ENCODE data around the gene ABCG5.
A peak's percentile ranks its signal among the peaks of the same experiment; 100 is the strongest.

ABCG5 gene

GRCh38 chr2:43806719-43807031, 32.0 kb downstream of the ABCG5 start:
- no peak for DNase-seq (ENCODE audit: low spot score)

GRCh38 chr2:43803113-43803512, 35.5 kb downstream of the ABCG5 start:
- no peak for DNase-seq (ENCODE audit: low spot score)

- DNase-seq (ENCODE audit: low spot score), result no peak
Measured at GRCh38 chr2:43802135-43802534, 36.5 kb downstream of the ABCG5 start.

GRCh38 chr2:43800894-43801293, 37.7 kb downstream of the ABCG5 start:
- no peak for DNase-seq (ENCODE audit: low spot score)

GRCh38 chr2:43798300-43798699, 40.3 kb downstream of the ABCG5 start:
- no peak for DNase-seq (ENCODE audit: low spot score)

GRCh38 chr2:43796206-43796605, 42.4 kb downstream of the ABCG5 start:
- DNase-seq (ENCODE audit: low spot score), result no peak

- no peak for DNase-seq (ENCODE audit: low spot score)
Measured at GRCh38 chr2:43794956-43795355, 43.7 kb downstream of the ABCG5 start.

- DNase-seq (ENCODE audit: low spot score), result no peak
Measured at GRCh38 chr2:43792653-43793052, 46.0 kb downstream of the ABCG5 start.

GRCh38 chr2:43791035-43791765, 47.4 kb downstream of the ABCG5 start:
- no peak for DNase-seq (ENCODE audit: low spot score)

- no peak for DNase-seq (ENCODE audit: low spot score)
Measured at GRCh38 chr2:43790147-43790546, 48.5 kb downstream of the ABCG5 start.

- DNase-seq (ENCODE audit: low spot score), result no peak
Measured at GRCh38 chr2:43788646-43789045, 50.0 kb downstream of the ABCG5 start.

GRCh38 chr2:43787895-43788294, 50.7 kb downstream of the ABCG5 start:
- no peak for DNase-seq (ENCODE audit: low spot score)

- no peak for DNase-seq (ENCODE audit: low spot score)
Measured at GRCh38 chr2:43778233-43778632, 60.4 kb downstream of the ABCG5 start.

GRCh38 chr2:43777306-43777926, 61.2 kb downstream of the ABCG5 start:
- no peak for DNase-seq (ENCODE audit: low spot score)

- no peak for DNase-seq (ENCODE audit: low spot score)
Measured at GRCh38 chr2:43776324-43776723, 62.3 kb downstream of the ABCG5 start.

- no peak for DNase-seq (ENCODE audit: low spot score)
Measured at GRCh38 chr2:43774617-43775016, 64.0 kb downstream of the ABCG5 start.

GRCh38 chr2:43773876-43774613, 64.6 kb downstream of the ABCG5 start, which contains the start of gene DYNC2LI1:
Gene DYNC2LI1, plus strand, starts transcription at chr2:43774039. Its CDS starts 100 bp downstream, at chr2:43774139.
- peak; percentile 90 for DNase-seq (ENCODE audit: low spot score)

- no peak for DNase-seq (ENCODE audit: low spot score)
Measured at GRCh38 chr2:43766006-43766405, 72.6 kb downstream of the ABCG5 start.

GRCh38 chr2:43764086-43764705, 74.4 kb downstream of the ABCG5 start:
- no peak for DNase-seq (ENCODE audit: low spot score)

GRCh38 chr2:43763091-43763490, 75.5 kb downstream of the ABCG5 start:
- DNase-seq (ENCODE audit: low spot score), result no peak

Measured in hematopoietic multipotent progenitor cell treated with erythropoietin and hydrocortisone succinate and interleukin-3 and kit ligand, for 15 days (in vitro differentiated cells).